ENCODE data around the gene ADAMTS13.

- TF ChIP-seq CTCF (IDR thresholded peaks at IDR 0.05; ENCODE audit: poor library complexity, severe bottlenecking) (no peak), TAF1 (IDR thresholded peaks at IDR 0.05; ENCODE audit: low read depth) (no peak), RAD21 (conservative IDR thresholded peaks at IDR 0.05) (no peak), EP300 (conservative IDR thresholded peaks at IDR 0.05; ENCODE audit: poor library complexity, severe bottlenecking) (no peak), SMC3 (conservative IDR thresholded peaks at IDR 0.05; ENCODE audit: poor library complexity) (no peak), EZH2 (IDR thresholded peaks at IDR 0.05; ENCODE audit: borderline replicate concordance, insufficient read depth, low read length, poor library complexity, severe bottlenecking) (no peak), POLR2AphosphoS5 (IDR thresholded peaks at IDR 0.05) (no peak), REST (IDR thresholded peaks at IDR 0.05; ENCODE audit: borderline replicate concordance) (no peak)
Measured at GRCh38 chr9:133474853-133475252, 52.7 kb downstream of the ADAMTS13 start.
